ENCODE data around the gene HEATR3.
A peak's percentile ranks its signal among the peaks of the same experiment; 100 is the strongest.

Gene HEATR3

DNA sequence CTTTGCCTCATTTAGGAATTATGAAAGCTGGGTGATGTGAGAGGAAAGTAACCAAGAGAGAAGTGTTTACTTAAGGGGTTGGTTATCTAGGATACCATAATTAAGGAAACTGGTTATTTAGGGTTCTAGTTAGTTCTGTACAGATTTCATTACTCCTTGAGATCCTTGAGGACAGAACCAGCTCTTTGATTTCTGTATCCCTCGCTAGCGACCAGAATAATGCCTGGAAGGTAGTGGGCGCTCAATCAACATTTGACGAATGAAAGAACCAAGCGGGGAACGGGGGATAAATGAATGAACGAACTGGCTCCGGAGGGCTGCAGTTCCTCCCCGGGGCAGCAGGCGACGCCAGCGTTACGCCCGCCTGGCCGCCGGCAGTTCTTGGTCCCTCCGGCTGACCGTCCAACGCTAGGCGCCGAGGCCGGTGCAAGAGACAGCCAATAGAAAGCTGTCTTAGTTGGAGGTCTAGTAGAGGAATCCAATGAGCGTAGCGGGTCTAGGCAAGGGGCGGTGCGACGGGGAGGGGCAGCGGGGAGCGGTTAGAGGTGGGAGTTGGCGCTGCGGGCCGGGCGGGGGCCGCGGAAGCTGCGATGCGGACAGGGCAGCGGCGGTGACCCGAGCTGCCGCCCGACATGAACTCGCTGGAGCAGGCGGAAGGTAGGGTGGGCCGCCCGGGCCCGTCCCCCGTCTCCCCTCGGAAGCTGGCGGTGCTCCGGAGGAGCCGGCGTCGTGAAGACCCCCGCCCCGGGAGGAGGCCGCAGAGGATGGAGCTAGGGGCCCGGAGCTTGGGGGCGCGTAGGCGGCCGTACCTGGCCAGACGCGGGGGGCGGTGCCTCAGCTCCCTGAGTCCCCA, 40.9 kb upstream of the HEATR3 start, which contains the start of gene CNEP1R1:
TSS of gene CNEP1R1 (plus strand) at position 542 of the 853 bp plus-strand sequence. CDS start at position 633, 91 bp downstream.
- Histone ChIP-seq H3K9me3 (ENCODE audit: severe bottlenecking) (no peaks in the 10 kb centered on the region), H3K27ac (ENCODE audit: poor library complexity, severe bottlenecking) (peak within 1 kb of the TSS; percentile 27), H3K27me3 (ENCODE audit: insufficient read depth, poor library complexity, severe bottlenecking) (no peaks in the 10 kb centered on the region), H3K4me1 (ENCODE audit: insufficient read depth, poor library complexity, severe bottlenecking) (peaks cover 10% of the 10 kb centered on the region), H3K36me3 (ENCODE audit: low read depth) (peaks cover 35% of the 10 kb centered on the region), H3K4me3 (ENCODE audit: severe bottlenecking) (peak within 1 kb of the TSS; percentile 94)
- ATAC-seq (ENCODE audit: low read depth) (peak; percentile 99), DNase-seq (ENCODE audit: low spot score) (peak; percentile 94)
- TF ChIP-seq, protein P1, sequence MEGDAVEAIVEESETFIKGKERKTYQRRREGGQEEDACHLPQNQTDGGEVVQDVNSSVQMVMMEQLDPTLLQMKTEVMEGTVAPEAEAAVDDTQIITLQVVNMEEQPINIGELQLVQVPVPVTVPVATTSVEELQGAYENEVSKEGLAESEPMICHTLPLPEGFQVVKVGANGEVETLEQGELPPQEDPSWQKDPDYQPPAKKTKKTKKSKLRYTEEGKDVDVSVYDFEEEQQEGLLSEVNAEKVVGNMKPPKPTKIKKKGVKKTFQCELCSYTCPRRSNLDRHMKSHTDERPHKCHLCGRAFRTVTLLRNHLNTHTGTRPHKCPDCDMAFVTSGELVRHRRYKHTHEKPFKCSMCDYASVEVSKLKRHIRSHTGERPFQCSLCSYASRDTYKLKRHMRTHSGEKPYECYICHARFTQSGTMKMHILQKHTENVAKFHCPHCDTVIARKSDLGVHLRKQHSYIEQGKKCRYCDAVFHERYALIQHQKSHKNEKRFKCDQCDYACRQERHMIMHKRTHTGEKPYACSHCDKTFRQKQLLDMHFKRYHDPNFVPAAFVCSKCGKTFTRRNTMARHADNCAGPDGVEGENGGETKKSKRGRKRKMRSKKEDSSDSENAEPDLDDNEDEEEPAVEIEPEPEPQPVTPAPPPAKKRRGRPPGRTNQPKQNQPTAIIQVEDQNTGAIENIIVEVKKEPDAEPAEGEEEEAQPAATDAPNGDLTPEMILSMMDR (IDR thresholded peaks at IDR 0.05; ENCODE audit: poor library complexity, severe bottlenecking), result peak; percentile 100

DNA sequence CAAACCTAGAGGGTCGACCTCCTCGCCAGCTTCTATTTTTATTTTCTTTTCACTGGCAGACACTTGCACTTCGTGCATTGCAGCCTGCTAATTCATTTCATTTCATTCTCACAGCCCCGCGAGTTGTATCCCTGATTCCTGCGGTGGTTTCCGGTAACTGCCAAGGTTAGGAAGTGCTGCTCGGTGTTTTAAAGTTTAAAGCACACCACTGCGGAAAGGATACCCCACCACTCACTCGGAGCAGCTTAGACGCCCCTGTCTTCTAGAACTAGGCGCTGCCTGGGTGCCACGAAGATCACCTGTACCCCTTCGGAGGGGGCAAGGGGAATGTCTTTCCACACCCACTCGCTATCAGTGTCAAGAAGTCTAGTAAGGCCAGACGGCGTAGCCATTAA, 40.2 kb upstream of the HEATR3 start:
- peak; percentile 22 for ATAC-seq (ENCODE audit: low read depth)
- peak overlapping the region; percentile 27 for H3K27ac ChIP-seq (ENCODE audit: poor library complexity, severe bottlenecking)
- TF ChIP-seq, protein P1 (IDR thresholded peaks at IDR 0.05; ENCODE audit: poor library complexity, severe bottlenecking), result no peak

GRCh38 chr16:50027829-50028228, 37.9 kb upstream of the HEATR3 start:
- peaks cover 63% of the 10 kb centered on the region for H3K36me3 ChIP-seq (ENCODE audit: low read depth)
- no peak for ATAC-seq (ENCODE audit: low read depth)

More for the DNA sequence above, 40.2 kb upstream of the HEATR3 start:
- H3K4me3 ChIP-seq (ENCODE audit: severe bottlenecking), result peak overlapping the region; percentile 94
- no peaks in the 10 kb centered on the region for H3K27me3 ChIP-seq (ENCODE audit: insufficient read depth, poor library complexity, severe bottlenecking)
- peaks cover 10% of the 10 kb centered on the region for H3K4me1 ChIP-seq (ENCODE audit: insufficient read depth, poor library complexity, severe bottlenecking)
- DNase-seq (ENCODE audit: low spot score), result no peak
- H3K36me3 ChIP-seq (ENCODE audit: low read depth), result peaks cover 42% of the 10 kb centered on the region
- no peaks in the 10 kb centered on the region for H3K9me3 ChIP-seq (ENCODE audit: severe bottlenecking)

DNA sequence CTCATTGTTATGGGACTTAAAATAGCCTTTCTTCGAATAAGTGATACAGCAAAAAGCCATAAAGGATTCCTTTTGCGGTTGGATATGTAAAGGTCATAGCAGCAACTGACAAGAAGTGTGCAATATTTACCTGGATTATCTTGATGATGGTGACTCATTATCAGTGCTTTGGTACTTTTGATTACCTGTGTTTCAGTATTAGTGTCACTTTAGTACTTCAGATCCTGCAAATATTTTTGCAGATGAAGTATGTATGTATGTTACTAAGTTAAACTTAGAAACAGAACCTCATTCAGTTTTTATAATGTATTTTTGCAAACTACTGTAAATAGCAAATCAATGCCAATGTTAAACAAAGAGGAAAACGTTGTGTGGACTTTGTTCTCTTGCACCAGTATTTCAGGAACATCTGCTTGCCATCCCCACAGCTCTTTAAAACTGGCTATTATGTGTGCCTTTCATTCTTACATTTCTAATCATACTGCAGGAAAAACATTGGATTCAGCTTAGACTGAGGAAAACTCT, 30.2 kb upstream of the HEATR3 start:
- Histone ChIP-seq H3K4me3 (ENCODE audit: severe bottlenecking) (no peak overlapping the region), H3K27me3 (ENCODE audit: insufficient read depth, poor library complexity, severe bottlenecking) (no peaks in the 10 kb centered on the region), H3K9me3 (ENCODE audit: severe bottlenecking) (no peaks in the 10 kb centered on the region), H3K4me1 (ENCODE audit: insufficient read depth, poor library complexity, severe bottlenecking) (no peaks in the 10 kb centered on the region), H3K36me3 (ENCODE audit: low read depth) (peaks cover 64% of the 10 kb centered on the region), H3K27ac (ENCODE audit: poor library complexity, severe bottlenecking) (no peak overlapping the region)
- TF ChIP-seq, protein P1 (IDR thresholded peaks at IDR 0.05; ENCODE audit: poor library complexity, severe bottlenecking), result no peak
- no peak for ATAC-seq (ENCODE audit: low read depth)
- no peak for DNase-seq (ENCODE audit: low spot score)

More at GRCh38 chr16:50027829-50028228, 37.9 kb upstream of the HEATR3 start:
- no peak overlapping the region for H3K27ac ChIP-seq (ENCODE audit: poor library complexity, severe bottlenecking)
- no peaks in the 10 kb centered on the region for H3K27me3 ChIP-seq (ENCODE audit: insufficient read depth, poor library complexity, severe bottlenecking)
- no peaks in the 10 kb centered on the region for H3K9me3 ChIP-seq (ENCODE audit: severe bottlenecking)
- TF ChIP-seq, protein P1 (IDR thresholded peaks at IDR 0.05; ENCODE audit: poor library complexity, severe bottlenecking), result no peak
- H3K4me3 ChIP-seq (ENCODE audit: severe bottlenecking), result no peak overlapping the region
- H3K4me1 ChIP-seq (ENCODE audit: insufficient read depth, poor library complexity, severe bottlenecking), result peaks cover 10% of the 10 kb centered on the region
- no peak for DNase-seq (ENCODE audit: low spot score)
